RWPE1 (cell line): ENCODE results near the gene ATMIN.

Source experiments
- CTCF ChIA-PET: fragments of 350-600 bp; sonication (Branson Sonifier 250); formaldehyde crosslinking; extraction: SDS; loops from one replicate; lab custom pipeline; 2021; lab: Yijun Ruan, JAX
- POLR2A ChIA-PET: fragments of 400-600 bp; formaldehyde crosslinking; extraction: SDS; loops from one replicate; lab custom pipeline; 2020; ENCODE audit warnings: antibody characterized with exemption; ENCODE audit not compliant: low non-redundant PET; lab: Yijun Ruan, JAX
- DNase-seq: peaks from one replicate; pipeline ENCODE4 v3.0.0; 2012; ENCODE audit warnings: low spot score
- H3K27ac ChIP-seq: fragments of 450-650 bp; 2 replicates; pipeline ENCODE4 v1.5.1; 2017
- CTCF ChIP-seq: fragments of 450-650 bp; conservative IDR thresholded peaks from 2 replicates; pipeline ENCODE4 v1.5.1; 2017; ENCODE audit warnings: low read depth, mild to moderate bottlenecking

Gene ATMIN

GRCh38 chr16:81035398-81035974, at the start of gene ATMIN:
Gene ATMIN, plus strand, starts transcription at chr16:81035842. Its CDS starts 29 bp downstream, at chr16:81035871.
- DNase-seq = peak; percentile 89
- CTCF ChIA-PET = interaction anchor here (0.5 to 1.2 kb wide), 9 partner anchors 17 to 971 kb away, joined by 3 to 5 read pairs (median 4); partner anchors contain the start of gene BCO1
- peak; percentile 98 for TF ChIP-seq CTCF
- POLR2A ChIA-PET = interaction anchor here (1.2 kb wide), 1 partner anchor 41 kb away, joined by 3 read pairs; no protein-coding TSS in a partner anchor
- peak within 1 kb of the TSS; percentile 67 for H3K27ac ChIP-seq

- ChIA-PET CTCF (interaction anchor here (0.6 kb wide), 1 partner anchor 444 kb away, joined by 3 read pairs; no protein-coding TSS in a partner anchor), POLR2A (no interaction called here)
- no peak overlapping the region for H3K27ac ChIP-seq
- TF ChIP-seq CTCF = no peak
- DNase-seq = no peak
Measured at GRCh38 chr16:80986557-80986956, 49.1 kb upstream of the ATMIN start.

- no peak overlapping the region for H3K27ac ChIP-seq
- no peak for DNase-seq
- POLR2A ChIA-PET = no interaction called here
- no peak for TF ChIP-seq CTCF
- CTCF ChIA-PET = interaction anchor here (1.0 kb wide), 1 partner anchor 15 kb away, joined by 3 read pairs; no protein-coding TSS in a partner anchor
Measured at GRCh38 chr16:80988756-80989155, 46.9 kb upstream of the ATMIN start.

- ChIA-PET POLR2A (no interaction called here), CTCF (interaction anchor here (0.7 to 1.0 kb wide), 2 partner anchors 14 to 600 kb away, joined by 3 to 4 read pairs; no protein-coding TSS in a partner anchor)
- no peak for DNase-seq
- H3K27ac ChIP-seq = no peak overlapping the region
- no peak for TF ChIP-seq CTCF
Measured at GRCh38 chr16:80989801-80990200, 45.8 kb upstream of the ATMIN start.

- DNase-seq = no peak
- no peak for TF ChIP-seq CTCF
- ChIA-PET POLR2A (no interaction called here), CTCF (interaction anchor here (0.9 kb wide), 1 partner anchor 14 kb away, joined by 3 read pairs; no protein-coding TSS in a partner anchor)
- H3K27ac ChIP-seq = no peak overlapping the region
Measured at GRCh38 chr16:80990577-80990976, 45.1 kb upstream of the ATMIN start.

- no peak for DNase-seq
- TF ChIP-seq CTCF = no peak
- no peak overlapping the region for H3K27ac ChIP-seq
- POLR2A ChIA-PET = interaction anchor here (0.6 kb wide), 1 partner anchor 46 kb away, joined by 4 read pairs; no protein-coding TSS in a partner anchor
- CTCF ChIA-PET = interaction anchor here (0.6 to 0.9 kb wide), 2 partner anchors 13 to 1125 kb away, joined by 3 to 6 read pairs; no protein-coding TSS in a partner anchor
Measured at GRCh38 chr16:80990978-80991377, 44.7 kb upstream of the ATMIN start.
